ENCODE results near the gene PI4K2B.

GRCh38 chr4:25246680-25247611 is 13.1 kb downstream of the PI4K2B start:
- TF ChIP-seq CTCF (conservative IDR thresholded peaks at IDR 0.05 in 1 of 2, IDR thresholded peaks at IDR 0.05 in 1 of 2; ENCODE audit: extremely low read depth in 1 of 2, insufficient read depth in 1 of 2, low read depth in 1 of 2, low read length in 2 of 2) (no peak), EZH2 (IDR thresholded peaks at IDR 0.05; ENCODE audit: borderline replicate concordance, low read length) (no peak)

Measured in mammary epithelial cell (primary cell).